Stomach (tissue), 4 donors: ENCODE data around the gene DNTT.

Experiments
- EP300 ChIP-seq: sonication (generic); formaldehyde crosslinking; IDR thresholded peaks from one replicate; pipeline ENCODE4 v1.6.1; 2017; ENCODE audit warnings: antibody characterized with exemption
- POLR2A ChIP-seq, 4 donors: fragments of 450-650 bp; IDR thresholded peaks; one replicate each; pipeline ENCODE4 v1.6.1; 2016; ENCODE audit warnings: antibody characterized with exemption in 4 of 4, control low read depth in 2 of 4, mild to moderate bottlenecking in 1 of 4, moderate library complexity in 1 of 4
- POLR2AphosphoS5 ChIP-seq, 3 donors: sonication (generic); formaldehyde crosslinking; IDR thresholded peaks; one replicate each; pipeline ENCODE4 v1.6.1; 2016; ENCODE audit warnings: antibody characterized with exemption in 3 of 3
- TF ChIP-seq, protein P1 (sequence below), 7 experiments: fragments of 450-650 bp in 4 of 7; fragments of 200-600 bp in 3 of 7; sonication (generic) in 3 of 7; IDR thresholded peaks; one replicate each; pipeline ENCODE4 v1.5.1; 2016 to 2019; ENCODE audit warnings: antibody characterized with exemption in 7 of 7, control low read depth in 2 of 7, mild to moderate bottlenecking in 1 of 7

DNA sequence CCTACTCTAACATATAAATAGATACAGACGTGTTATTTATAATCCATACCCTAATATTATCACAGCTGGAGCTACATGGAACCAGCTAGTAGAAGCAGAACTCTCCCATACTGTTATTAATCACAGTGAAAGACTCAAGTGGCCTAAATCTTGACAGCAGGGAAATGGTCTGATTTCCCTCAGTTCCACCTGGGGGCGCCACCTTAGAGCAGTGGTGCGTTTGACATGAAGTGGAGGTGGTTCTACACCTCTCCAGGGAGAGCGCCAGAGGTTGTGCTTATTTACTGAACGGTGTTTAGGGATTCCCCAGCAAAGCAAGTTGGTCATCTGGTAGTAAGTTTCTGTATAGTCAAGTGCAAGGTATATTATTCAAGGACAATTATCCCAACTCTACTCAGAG is 17.6 kb downstream of the DNTT start:
- TF ChIP-seq, protein P1, sequence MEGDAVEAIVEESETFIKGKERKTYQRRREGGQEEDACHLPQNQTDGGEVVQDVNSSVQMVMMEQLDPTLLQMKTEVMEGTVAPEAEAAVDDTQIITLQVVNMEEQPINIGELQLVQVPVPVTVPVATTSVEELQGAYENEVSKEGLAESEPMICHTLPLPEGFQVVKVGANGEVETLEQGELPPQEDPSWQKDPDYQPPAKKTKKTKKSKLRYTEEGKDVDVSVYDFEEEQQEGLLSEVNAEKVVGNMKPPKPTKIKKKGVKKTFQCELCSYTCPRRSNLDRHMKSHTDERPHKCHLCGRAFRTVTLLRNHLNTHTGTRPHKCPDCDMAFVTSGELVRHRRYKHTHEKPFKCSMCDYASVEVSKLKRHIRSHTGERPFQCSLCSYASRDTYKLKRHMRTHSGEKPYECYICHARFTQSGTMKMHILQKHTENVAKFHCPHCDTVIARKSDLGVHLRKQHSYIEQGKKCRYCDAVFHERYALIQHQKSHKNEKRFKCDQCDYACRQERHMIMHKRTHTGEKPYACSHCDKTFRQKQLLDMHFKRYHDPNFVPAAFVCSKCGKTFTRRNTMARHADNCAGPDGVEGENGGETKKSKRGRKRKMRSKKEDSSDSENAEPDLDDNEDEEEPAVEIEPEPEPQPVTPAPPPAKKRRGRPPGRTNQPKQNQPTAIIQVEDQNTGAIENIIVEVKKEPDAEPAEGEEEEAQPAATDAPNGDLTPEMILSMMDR (IDR thresholded peaks at IDR 0.05) = no peak
- TF ChIP-seq POLR2AphosphoS5 (IDR thresholded peaks at IDR 0.05) (no peak), POLR2A (IDR thresholded peaks at IDR 0.05) (no peak), EP300 (no peak)
